HepG2 (cell line): ENCODE measurements around the gene HMG20B. TPM values are rescaled to one million over a fixed set of nuclear protein-coding genes. Genes with fewer than 3 reads are reported as not detected.

Experiments
- DDIT3 ChIP-seq: sonication (generic); formaldehyde crosslinking; IDR thresholded peaks from 2 replicates; pipeline ENCODE4 v1.4.0; 2020; ENCODE audit warnings: mild to moderate bottlenecking, missing genetic modification reagents
- FOSL2 ChIP-seq: sonication (generic); formaldehyde crosslinking; IDR thresholded peaks from 2 replicates; pipeline ENCODE4 v1.4.0; 2020; ENCODE audit warnings: missing genetic modification reagents
- FOXK1 ChIP-seq: sonication (generic); formaldehyde crosslinking; IDR thresholded peaks from 2 replicates; pipeline ENCODE4 v1.4.0; 2020; ENCODE audit warnings: low read depth, missing genetic modification reagents, borderline replicate concordance
- GATAD2A ChIP-seq: IDR thresholded peaks from 2 replicates; pipeline ENCODE4 v1.6.1; 2016
- MBD4 ChIP-seq: IDR thresholded peaks from 2 replicates; pipeline ENCODE4 v1.6.1; 2012; ENCODE audit warnings: low read length, inconsistent platforms, borderline replicate concordance
- MBNL3 ChIP-seq: fragments of 250-450 bp; sonication (Bioruptor Pico); conservative IDR thresholded peaks from 2 replicates; pipeline ENCODE4 v1.8.0; 2022; ENCODE audit warnings: mild to moderate bottlenecking, inconsistent platforms
- NR2F6 ChIP-seq, 2 experiments: IDR thresholded peaks; 2 replicates each; pipeline ENCODE4 v1.6.1; 2016; ENCODE audit warnings: antibody characterized with exemption in 1 of 2, mild to moderate bottlenecking in 1 of 2
- PLRG1 ChIP-seq: fragments of 450-650 bp; conservative IDR thresholded peaks from 2 replicates; pipeline ENCODE4 v1.6.1; 2016
- PRDM15 ChIP-seq: sonication (generic); formaldehyde crosslinking; IDR thresholded peaks from 2 replicates; pipeline ENCODE4 v1.4.0; 2020; ENCODE audit warnings: missing genetic modification reagents
- SMAD1 ChIP-seq: sonication (generic); formaldehyde crosslinking; IDR thresholded peaks from 2 replicates; pipeline ENCODE4 v1.4.0; 2020; ENCODE audit warnings: missing genetic modification reagents, low read depth, mild to moderate bottlenecking, borderline replicate concordance
- SP1 ChIP-seq, 2 experiments: fragments of 450-650 bp in 1 of 2; sonication (generic) in 1 of 2; formaldehyde crosslinking in 1 of 2; IDR thresholded peaks; 2 replicates each; pipeline versions ENCODE4 v1.4.0 to v1.6.1; 2016 to 2020; ENCODE audit warnings: missing genetic modification reagents in 1 of 2
- ZFP41 ChIP-seq: sonication (generic); formaldehyde crosslinking; IDR thresholded peaks from 2 replicates; pipeline ENCODE4 v1.4.0; 2020; ENCODE audit warnings: mild to moderate bottlenecking, missing genetic modification reagents, borderline replicate concordance
- ZNF275 ChIP-seq: sonication (generic); formaldehyde crosslinking; IDR thresholded peaks from 2 replicates; pipeline ENCODE4 v1.8.0; 2022; ENCODE audit warnings: missing genetic modification reagents, mild to moderate bottlenecking, inconsistent platforms, borderline replicate concordance
- ZNF280D ChIP-seq: sonication (generic); formaldehyde crosslinking; IDR thresholded peaks from 2 replicates; pipeline ENCODE4 v1.5.1; 2020; ENCODE audit warnings: mild to moderate bottlenecking, missing genetic modification reagents
- ZNF512 ChIP-seq: sonication (generic); formaldehyde crosslinking; IDR thresholded peaks from 2 replicates; pipeline ENCODE4 v1.4.0; 2020; ENCODE audit warnings: mild to moderate bottlenecking, missing genetic modification reagents
- ZNF550 ChIP-seq: sonication (generic); formaldehyde crosslinking; IDR thresholded peaks from 2 replicates; pipeline ENCODE4 v1.4.0; 2020; ENCODE audit warnings: mild to moderate bottlenecking, missing genetic modification reagents, borderline replicate concordance
- ZNF577 ChIP-seq: sonication (generic); formaldehyde crosslinking; IDR thresholded peaks from 2 replicates; pipeline ENCODE4 v1.4.0; 2020; ENCODE audit warnings: mild to moderate bottlenecking, low read depth, missing genetic modification reagents, borderline replicate concordance
- ZNF790 ChIP-seq: sonication (generic); formaldehyde crosslinking; IDR thresholded peaks from 2 replicates; pipeline ENCODE4 v1.8.0; 2022; ENCODE audit warnings: missing genetic modification reagents, mild to moderate bottlenecking, borderline replicate concordance
- polyA plus RNA-seq, 8 experiments: library from polyadenylated mRNA; depleted of rRNA in 3 of 8; stranded (reverse) in 7 of 8; unstranded in 1 of 8; fragments of >200 nt; fragmentation: Illumina TruSeq in 4 of 8; extraction: Trizol in 4 of 8; gene quantifications; 2 replicates each; pipeline versions ENCODE4 v1.2.1 to v1.2.3, GENCODE V29; 2011 to 2016; ENCODE audit warnings: low read depth in 4 of 8, missing spikeins in 1 of 8, mixed read lengths in 1 of 8; ENCODE audit not compliant: insufficient read depth in 1 of 8
- total RNA-seq, 5 experiments: library from RNA; depleted of rRNA; stranded (reverse); fragments of >200 nt; fragmentation: Illumina TruSeq; extraction: Trizol; gene quantifications; 2 replicates each; pipeline ENCODE4 v1.2.3, GENCODE V29; 2016; ENCODE audit warnings: low read depth in 1 of 5

HMG20B gene
- total and polyA plus RNA-seq, 2 of the 13 experiments (the other 11 are each of a cell fraction or from before 2014, with no cell fraction given): 23.9 to 29.2 TPM

- TF ChIP-seq FOSL2 (CRISPR knock-in tag): 0 out of 2 replicates have a peak, but pooled peaks have one; percentile 24
- TF ChIP-seq ZNF512 (CRISPR knock-in tag): no peak
- no peak for TF ChIP-seq MBD4
- 0 out of 2 replicates have a peak, but pooled peaks have one; percentile 85 for TF ChIP-seq ZFP41
- TF ChIP-seq ZNF550 (CRISPR knock-in tag): no peak; the same call in 1 of the 2 replicates
- TF ChIP-seq SMAD1: no peak
- peak; percentile 75; the same call in 1 of the 2 replicates for TF ChIP-seq SP1 (IDR thresholded peaks at IDR 0.05)
- TF ChIP-seq SP1 (CRISPR knock-in tag; IDR thresholded peaks at IDR 0.05): peak; percentile 94
- TF ChIP-seq PRDM15 (CRISPR knock-in tag): no peak
- peak; percentile 94 for TF ChIP-seq FOXK1
- no peak for TF ChIP-seq ZNF280D (CRISPR knock-in tag)
- no peak for TF ChIP-seq ZNF577 (CRISPR knock-in tag)
- TF ChIP-seq ZNF275 (CRISPR knock-in tag): peak; percentile 60; the same call in 1 of the 2 replicates
- TF ChIP-seq DDIT3 (CRISPR knock-in tag): no peak
- TF ChIP-seq NR2F6 (IDR thresholded peaks at IDR 0.05): no peak
- no peak for TF ChIP-seq NR2F6 (CRISPR knock-in tag; IDR thresholded peaks at IDR 0.05)
- TF ChIP-seq GATAD2A (CRISPR knock-in tag): peak; percentile 53
- no peak for TF ChIP-seq MBNL3 (CRISPR knock-in tag)
- no peak for TF ChIP-seq PLRG1
- TF ChIP-seq ZNF790 (CRISPR knock-in tag): peak; percentile 93
Observed at GRCh38 chr19:3626473-3627350, 54.0 kb downstream of the HMG20B start, which contains the start of gene CACTIN (continued).
